ENCODE results near the gene KIF15.

The KIF15 gene

GRCh38 chr3:44712455-44713075, 49.0 kb upstream of the KIF15 start, which contains the start of gene ZNF502 (continued):
- TF ChIP-seq ZBTB21 (tag by site-specific recombination; IDR thresholded peaks at IDR 0.05), result peak; percentile 75
- no peak for TF ChIP-seq TRIM28 (IDR thresholded peaks at IDR 0.05; ENCODE audit: borderline replicate concordance, low read length)
- TF ChIP-seq, protein P1, sequence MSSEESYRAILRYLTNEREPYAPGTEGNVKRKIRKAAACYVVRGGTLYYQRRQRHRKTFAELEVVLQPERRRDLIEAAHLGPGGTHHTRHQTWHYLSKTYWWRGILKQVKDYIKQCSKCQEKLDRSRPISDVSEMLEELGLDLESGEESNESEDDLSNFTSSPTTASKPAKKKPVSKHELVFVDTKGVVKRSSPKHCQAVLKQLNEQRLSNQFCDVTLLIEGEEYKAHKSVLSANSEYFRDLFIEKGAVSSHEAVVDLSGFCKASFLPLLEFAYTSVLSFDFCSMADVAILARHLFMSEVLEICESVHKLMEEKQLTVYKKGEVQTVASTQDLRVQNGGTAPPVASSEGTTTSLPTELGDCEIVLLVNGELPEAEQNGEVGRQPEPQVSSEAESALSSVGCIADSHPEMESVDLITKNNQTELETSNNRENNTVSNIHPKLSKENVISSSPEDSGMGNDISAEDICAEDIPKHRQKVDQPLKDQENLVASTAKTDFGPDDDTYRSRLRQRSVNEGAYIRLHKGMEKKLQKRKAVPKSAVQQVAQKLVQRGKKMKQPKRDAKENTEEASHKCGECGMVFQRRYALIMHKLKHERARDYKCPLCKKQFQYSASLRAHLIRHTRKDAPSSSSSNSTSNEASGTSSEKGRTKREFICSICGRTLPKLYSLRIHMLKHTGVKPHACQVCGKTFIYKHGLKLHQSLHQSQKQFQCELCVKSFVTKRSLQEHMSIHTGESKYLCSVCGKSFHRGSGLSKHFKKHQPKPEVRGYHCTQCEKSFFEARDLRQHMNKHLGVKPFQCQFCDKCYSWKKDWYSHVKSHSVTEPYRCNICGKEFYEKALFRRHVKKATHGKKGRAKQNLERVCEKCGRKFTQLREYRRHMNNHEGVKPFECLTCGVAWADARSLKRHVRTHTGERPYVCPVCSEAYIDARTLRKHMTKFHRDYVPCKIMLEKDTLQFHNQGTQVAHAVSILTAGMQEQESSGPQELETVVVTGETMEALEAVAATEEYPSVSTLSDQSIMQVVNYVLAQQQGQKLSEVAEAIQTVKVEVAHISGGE (tag by site-specific recombination; conservative IDR thresholded peaks at IDR 0.05; ENCODE audit: low read depth), result peak; percentile 59
- TF ChIP-seq ZNF76 (tag by site-specific recombination; IDR thresholded peaks at IDR 0.05; ENCODE audit: borderline replicate concordance, low read depth), result 0 out of 2 replicates have a peak, but pooled peaks have one; percentile 36
- no peak for TF ChIP-seq SP3 (tag by site-specific recombination; IDR thresholded peaks at IDR 0.05)
- TF ChIP-seq ZNF514 (tag by site-specific recombination; IDR thresholded peaks at IDR 0.05), result no peak
- TF ChIP-seq ZNF610 (tag by site-specific recombination; IDR thresholded peaks at IDR 0.05; ENCODE audit: borderline replicate concordance), result 0 out of 2 replicates have a peak, but pooled peaks have one; percentile 57
- peak; percentile 99 for TF ChIP-seq ZNF518A (tag by site-specific recombination; conservative IDR thresholded peaks at IDR 0.05; ENCODE audit: low read depth)

DNA sequence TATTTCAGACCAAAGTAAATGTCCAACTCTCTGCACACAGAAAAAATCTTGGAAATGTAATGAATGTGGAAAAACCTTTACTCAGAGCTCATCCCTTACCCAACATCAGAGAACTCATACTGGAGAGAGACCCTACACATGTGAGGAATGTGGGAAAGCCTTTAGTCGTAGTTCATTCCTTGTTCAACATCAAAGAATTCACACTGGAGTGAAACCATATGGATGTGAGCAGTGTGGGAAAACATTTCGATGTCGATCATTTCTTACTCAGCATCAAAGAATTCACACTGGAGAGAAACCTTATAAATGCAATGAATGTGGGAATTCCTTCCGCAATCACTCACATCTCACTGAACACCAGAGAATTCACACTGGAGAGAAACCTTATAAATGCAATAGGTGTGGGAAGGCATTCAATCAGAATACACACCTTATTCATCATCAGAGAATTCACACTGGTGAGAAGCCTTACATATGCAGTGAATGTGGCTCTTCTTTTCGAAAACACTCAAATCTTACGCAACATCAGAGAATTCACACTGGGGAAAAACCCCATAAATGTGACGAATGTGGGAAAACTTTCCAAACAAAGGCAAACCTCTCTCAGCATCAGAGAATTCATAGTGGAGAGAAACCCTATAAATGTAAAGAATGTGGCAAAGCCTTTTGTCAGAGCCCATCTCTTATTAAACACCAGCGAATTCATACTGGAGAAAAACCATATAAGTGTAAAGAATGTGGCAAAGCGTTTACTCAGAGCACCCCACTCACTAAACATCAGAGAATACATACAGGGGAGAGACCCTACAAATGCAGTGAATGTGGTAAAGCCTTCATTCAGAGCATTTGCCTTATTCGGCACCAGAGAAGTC, 40.1 kb upstream of the KIF15 start:
- Histone ChIP-seq H3K9me3 (ENCODE audit: control insufficient read depth, insufficient read depth, low read depth, low read length) (no peaks in the 10 kb centered on the region), H3K4me1 (ENCODE audit: control insufficient read depth, insufficient read depth, low read length) (no peaks in the 10 kb centered on the region), H3K36me3 (ENCODE audit: control insufficient read depth in 2 of 2, insufficient read depth in 1 of 2, low read length in 2 of 2) (peaks cover 0 to 12% of the 10 kb centered on the region in 2 experiments; a peak in 1 of 3 replicates), H3K4me3 (ENCODE audit: low read depth, low read length) (no peak overlapping the region), H3K27ac (ENCODE audit: extremely low read depth, low read depth, low read length) (no peak overlapping the region)
- ChIA-PET CTCF (interaction anchor here (0.7 kb wide), 1 partner anchor 193 kb away, joined by 3 read pairs; no protein-coding TSS in a partner anchor), POLR2A (interaction anchor here (0.8 to 1.6 kb wide), 2 partner anchors 8 to 9 kb away, joined by 3 to 4 read pairs; partner anchors contain the start of genes ZNF501 and ZNF502)
- peak; percentile 68 for TF ChIP-seq ZNF274 (IDR thresholded peaks at IDR 0.05; ENCODE audit: low read length)
- peak; percentile 90; the same call in 1 of the 2 replicates for TF ChIP-seq ZNF274 (tag by site-specific recombination; IDR thresholded peaks at IDR 0.05; ENCODE audit: borderline replicate concordance)
- no peak for TF ChIP-seq ZNF488 (tag by site-specific recombination; IDR thresholded peaks at IDR 0.05)
- peak; percentile 98 for TF ChIP-seq SETDB1 (IDR thresholded peaks at IDR 0.05; ENCODE audit: insufficient read length, low read length)
- TF ChIP-seq ZNF585B (tag by site-specific recombination; IDR thresholded peaks at IDR 0.05), result no peak
- TF ChIP-seq, protein P2, sequence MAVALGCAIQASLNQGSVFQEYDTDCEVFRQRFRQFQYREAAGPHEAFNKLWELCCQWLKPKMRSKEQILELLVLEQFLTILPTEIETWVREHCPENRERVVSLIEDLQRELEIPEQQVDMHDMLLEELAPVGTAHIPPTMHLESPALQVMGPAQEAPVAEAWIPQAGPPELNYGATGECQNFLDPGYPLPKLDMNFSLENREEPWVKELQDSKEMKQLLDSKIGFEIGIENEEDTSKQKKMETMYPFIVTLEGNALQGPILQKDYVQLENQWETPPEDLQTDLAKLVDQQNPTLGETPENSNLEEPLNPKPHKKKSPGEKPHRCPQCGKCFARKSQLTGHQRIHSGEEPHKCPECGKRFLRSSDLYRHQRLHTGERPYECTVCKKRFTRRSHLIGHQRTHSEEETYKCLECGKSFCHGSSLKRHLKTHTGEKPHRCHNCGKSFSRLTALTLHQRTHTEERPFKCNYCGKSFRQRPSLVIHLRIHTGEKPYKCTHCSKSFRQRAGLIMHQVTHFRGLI (tag by site-specific recombination; IDR thresholded peaks at IDR 0.05), result no peak
- TF ChIP-seq ZNF112 (tag by site-specific recombination; IDR thresholded peaks at IDR 0.05), result no peak
- TF ChIP-seq, protein P3, sequence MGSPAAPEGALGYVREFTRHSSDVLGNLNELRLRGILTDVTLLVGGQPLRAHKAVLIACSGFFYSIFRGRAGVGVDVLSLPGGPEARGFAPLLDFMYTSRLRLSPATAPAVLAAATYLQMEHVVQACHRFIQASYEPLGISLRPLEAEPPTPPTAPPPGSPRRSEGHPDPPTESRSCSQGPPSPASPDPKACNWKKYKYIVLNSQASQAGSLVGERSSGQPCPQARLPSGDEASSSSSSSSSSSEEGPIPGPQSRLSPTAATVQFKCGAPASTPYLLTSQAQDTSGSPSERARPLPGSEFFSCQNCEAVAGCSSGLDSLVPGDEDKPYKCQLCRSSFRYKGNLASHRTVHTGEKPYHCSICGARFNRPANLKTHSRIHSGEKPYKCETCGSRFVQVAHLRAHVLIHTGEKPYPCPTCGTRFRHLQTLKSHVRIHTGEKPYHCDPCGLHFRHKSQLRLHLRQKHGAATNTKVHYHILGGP (tag by site-specific recombination; IDR thresholded peaks at IDR 0.05), result no peak
- TF ChIP-seq TRIM28 (IDR thresholded peaks at IDR 0.05; ENCODE audit: borderline replicate concordance, low read length), result peak; percentile 89; the same call in 1 of the 2 replicates
- TF ChIP-seq ZNF560 (tag by site-specific recombination; IDR thresholded peaks at IDR 0.05; ENCODE audit: borderline replicate concordance), result no peak
